ENCODE measurements around the gene METTL16. TPM values are rescaled to one million over a fixed set of nuclear protein-coding genes. Genes with fewer than 3 reads are reported as not detected.

The METTL16 gene
- total and polyA plus RNA-seq, 9 of the 15 experiments (the other 6 are each of a cell fraction or from before 2014, with no cell fraction given) = 12.1 to 30.5 (median 19.8) TPM

GRCh38 chr17:2401426-2402221 is 110.1 kb downstream of the METTL16 start (continued):
- TF ChIP-seq ZNF639 (CRISPR knock-in tag; conservative IDR thresholded peaks at IDR 0.05 in 1 of 2, IDR thresholded peaks at IDR 0.05 in 1 of 2) (no peak), ZNF263 (CRISPR knock-in tag; IDR thresholded peaks at IDR 0.05; ENCODE audit: borderline replicate concordance) (no peak), ATF7 (IDR thresholded peaks at IDR 0.05) (peak; percentile 84), GTF2B (IDR thresholded peaks at IDR 0.05; ENCODE audit: extremely low read depth, insufficient read length) (no peak), NFIC (IDR thresholded peaks at IDR 0.05) (peak; percentile 19; the same call in 1 of the 2 replicates), TBP (optimal IDR thresholded peaks at IDR 0.05; ENCODE audit: low read depth, low read length) (peak; percentile 62), CXXC5 (CRISPR knock-in tag; IDR thresholded peaks at IDR 0.05) (peak; percentile 93), AFF1 (IDR thresholded peaks at IDR 0.05; ENCODE audit: low read depth in 1 of 2, partially characterized antibody in 2 of 2) (no peak), MTF1 (CRISPR knock-in tag; IDR thresholded peaks at IDR 0.05; ENCODE audit: borderline replicate concordance) (no peak), ILK (tag; IDR thresholded peaks at IDR 0.05; ENCODE audit: borderline replicate concordance, low read depth) (no peak), PHF8 (IDR thresholded peaks at IDR 0.05; ENCODE audit: borderline replicate concordance, low read length) (peak; percentile 19; the same call in 1 of the 2 replicates), ZBTB7A (IDR thresholded peaks at IDR 0.05; ENCODE audit: borderline replicate concordance, control insufficient read depth, low read depth, low read length) (no peak; the same call in 1 of the 2 replicates), SP1 (CRISPR knock-in tag; IDR thresholded peaks at IDR 0.05) (peak; percentile 88)

Measured in K562 (cell line).